ENCODE results near the gene C16orf46.

GRCh38 chr16:81116285-81116684 is 39.2 kb upstream of the C16orf46 start:
- TF ChIP-seq CTCF (IDR thresholded peaks at IDR 0.05), result no peak
- no peak for TF ChIP-seq POLR2A (IDR thresholded peaks at IDR 0.05)
